Astrocyte (in vitro differentiated cells and primary cell): ENCODE results near the gene RCAN2. TPM values are rescaled to one million over a fixed set of nuclear protein-coding genes. Genes with fewer than 3 reads are reported as not detected.

Experiments used
- total RNA-seq: library from RNA; stranded (reverse); gene quantifications from 2 replicates; pipeline ENCODE4 v1.2.1, GENCODE V29; 2021

RCAN2 gene
- total RNA-seq, 1 donor from 2014 or later: 10.6 TPM

Other genes with a start within 250 kb of the RCAN2 start
- 0.72 and 0.84 TPM in 2 replicates for gene CYP39A1, start 161.4 kb upstream of the RCAN2 start, total RNA-seq
- gene SLC25A27, start 161.5 kb upstream of the RCAN2 start, total RNA-seq: 4.3 and 4.4 TPM in 2 replicates
- 0.02 TPM in 1 of 2 replicates, not detected in the other for gene TDRD6, start 196.4 kb upstream of the RCAN2 start, total RNA-seq
- gene PLA2G7, start 243.9 kb upstream of the RCAN2 start, total RNA-seq: 0.43 and 0.48 TPM in 2 replicates